Mesothelial cell of epicardium (in vitro differentiated cells): Measurements from ENCODE around the gene OOSP2. TPM values are rescaled to one million over a fixed set of nuclear protein-coding genes. Genes with fewer than 3 reads are reported as not detected.

ENCODE experiments used
- DNase-seq, 2 experiments: peaks; one replicate each; pipeline ENCODE4 v3.0.0; 2021; ENCODE audit warnings: low spot score in 2 of 2; ENCODE audit not compliant: unreplicated experiment in 2 of 2
- H3K27ac Mint-ChIP-seq: 2 replicates; pipeline ENCODE4 v1.8.0; 2021; ENCODE audit warnings: mixed read lengths
- H3K27me3 Mint-ChIP-seq: 2 replicates; pipeline ENCODE4 v1.8.0; 2021; ENCODE audit warnings: low read depth, mixed read lengths
- H3K36me3 Mint-ChIP-seq: 2 replicates; pipeline ENCODE4 v1.8.0; 2021; ENCODE audit warnings: mixed read lengths
- H3K4me1 Mint-ChIP-seq: 2 replicates; pipeline ENCODE4 v1.8.0; 2021; ENCODE audit warnings: mixed read lengths
- H3K4me3 Mint-ChIP-seq: 2 replicates; pipeline ENCODE4 v1.8.0; 2021; ENCODE audit warnings: mild to moderate bottlenecking, moderate library complexity, mixed read lengths
- H3K9me3 Mint-ChIP-seq: 2 replicates; pipeline ENCODE4 v1.8.0; 2021; ENCODE audit warnings: mixed read lengths
- CTCF ChIP-seq: fragments of 200-600 bp; sonication (generic); IDR thresholded peaks from one replicate; pipeline ENCODE4 v1.5.0; 2021; ENCODE audit warnings: antibody characterized with exemption; ENCODE audit not compliant: unreplicated experiment
- total RNA-seq: library from RNA; stranded (reverse); gene quantifications from 3 replicates; pipeline ENCODE4 v1.2.1, GENCODE V29; 2021

OOSP2 gene
- total RNA-seq, 1 donor from 2014 or later: not detected

GRCh38 chr11:60056349-60056969 is 16.2 kb downstream of the OOSP2 start, which contains the start of gene MS4A3:
MS4A3 (plus strand) TSS chr11:60056665; CDS start chr11:60061161, 4,496 bp downstream.
- peaks cover 3% of the 10 kb centered on the region for H3K9me3 Mint-ChIP-seq
- H3K4me3 Mint-ChIP-seq: no peak within 1 kb of the TSS
- H3K4me1 Mint-ChIP-seq: no peaks in the 10 kb centered on the region
- TF ChIP-seq CTCF: no peak
- H3K27me3 Mint-ChIP-seq: peaks cover 13% of the 10 kb centered on the region
- H3K36me3 Mint-ChIP-seq: no peaks in the 10 kb centered on the region
- DNase-seq: no peak
- no peak within 1 kb of the TSS for H3K27ac Mint-ChIP-seq

GRCh38 chr11:60059052-60059451 is 18.8 kb downstream of the OOSP2 start:
- H3K4me1 Mint-ChIP-seq: no peaks in the 10 kb centered on the region
- peaks cover 20% of the 10 kb centered on the region for H3K27me3 Mint-ChIP-seq

GRCh38 chr11:60059521-60060240 is 19.5 kb downstream of the OOSP2 start:
- H3K4me3 Mint-ChIP-seq: no peak overlapping the region
- no peak overlapping the region for H3K27ac Mint-ChIP-seq
- H3K36me3 Mint-ChIP-seq: no peaks in the 10 kb centered on the region

More at GRCh38 chr11:60059052-60059451, 18.8 kb downstream of the OOSP2 start:
- TF ChIP-seq CTCF: no peak
- peaks cover 3% of the 10 kb centered on the region for H3K9me3 Mint-ChIP-seq
- no peak for DNase-seq
- H3K4me3 Mint-ChIP-seq: no peak overlapping the region
- no peak overlapping the region for H3K27ac Mint-ChIP-seq
- H3K36me3 Mint-ChIP-seq: no peaks in the 10 kb centered on the region

GRCh38 chr11:60064111-60064510 is 23.9 kb downstream of the OOSP2 start:
- no peaks in the 10 kb centered on the region for H3K4me1 Mint-ChIP-seq
- no peak for DNase-seq
- H3K4me3 Mint-ChIP-seq: no peak overlapping the region
- peaks cover 3% of the 10 kb centered on the region for H3K9me3 Mint-ChIP-seq
- TF ChIP-seq CTCF: no peak
- peaks cover 7% of the 10 kb centered on the region for H3K27me3 Mint-ChIP-seq
- H3K27ac Mint-ChIP-seq: no peak overlapping the region
- no peaks in the 10 kb centered on the region for H3K36me3 Mint-ChIP-seq

More at GRCh38 chr11:60059521-60060240, 19.5 kb downstream of the OOSP2 start:
- no peak for DNase-seq
- H3K4me1 Mint-ChIP-seq: no peaks in the 10 kb centered on the region
- no peak for TF ChIP-seq CTCF
- H3K27me3 Mint-ChIP-seq: peaks cover 20% of the 10 kb centered on the region
- peaks cover 3% of the 10 kb centered on the region for H3K9me3 Mint-ChIP-seq

GRCh38 chr11:60065801-60066200 is 25.6 kb downstream of the OOSP2 start:
- Mint-ChIP-seq H3K9me3 (no peaks in the 10 kb centered on the region), H3K27me3 (peaks cover 7% of the 10 kb centered on the region)
- no peak for TF ChIP-seq CTCF

More at GRCh38 chr11:60065801-60066200, 25.6 kb downstream of the OOSP2 start:
- Mint-ChIP-seq H3K36me3 (no peaks in the 10 kb centered on the region), H3K27ac (no peak overlapping the region), H3K4me3 (no peak overlapping the region), H3K4me1 (no peaks in the 10 kb centered on the region)
- no peak for DNase-seq
